ENCODE data around the gene ROCK2.
"Not testable (repeated sequence)": the region's sequence is repeated elsewhere in the genome, so short reads cannot be mapped to it uniquely, and the experiment has no call there.

ROCK2 gene

GRCh38 chr2:11261564-11261963 is 82.9 kb downstream of the ROCK2 start:
- not testable (repeated sequence) for DNase-seq

- no peak for DNase-seq
Observed at GRCh38 chr2:11260979-11261378, 83.5 kb downstream of the ROCK2 start.

- DNase-seq: no peak
Observed at GRCh38 chr2:11257964-11258363, 86.5 kb downstream of the ROCK2 start.

DNA sequence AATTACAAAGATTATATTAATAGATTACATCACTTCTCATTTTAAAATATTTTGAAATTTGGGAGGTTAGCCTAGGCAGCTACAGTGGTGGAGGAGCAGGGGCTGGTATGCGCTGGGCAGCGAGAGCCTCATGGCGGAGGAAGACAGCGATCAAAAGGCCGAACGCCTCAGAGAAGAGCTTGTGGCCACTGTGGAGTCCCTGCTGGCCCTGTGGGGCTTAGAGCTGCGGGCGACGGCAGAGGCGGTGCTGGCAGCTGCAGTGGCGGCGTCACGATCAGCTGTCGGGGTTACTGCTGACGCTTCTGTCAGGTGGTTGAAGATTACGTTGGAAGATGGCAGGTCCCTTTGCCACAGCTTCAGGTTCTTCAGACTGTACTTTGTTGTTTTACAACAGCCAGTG is 87.4 kb downstream of the ROCK2 start:
- no peak for DNase-seq

DNA sequence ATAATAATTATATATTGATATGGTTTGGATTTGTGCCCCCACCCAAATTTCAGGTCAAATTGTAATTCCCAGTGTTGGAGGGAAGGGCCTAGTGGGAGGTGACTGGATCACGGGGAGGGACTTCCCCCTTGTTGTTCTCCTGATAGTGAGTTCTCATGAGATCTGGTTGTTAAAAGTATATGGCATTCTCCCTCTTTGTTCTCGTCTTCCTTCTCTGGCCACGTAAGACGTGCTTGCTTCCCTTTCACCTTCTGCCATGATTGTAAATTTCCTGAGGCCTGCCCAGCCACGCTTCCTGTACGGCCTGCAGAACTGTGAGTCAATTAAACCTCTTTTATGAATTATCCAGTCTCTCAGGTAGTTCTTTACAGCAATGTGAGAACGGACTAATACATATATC is 88.3 kb downstream of the ROCK2 start:
- DNase-seq: no peak

DNA sequence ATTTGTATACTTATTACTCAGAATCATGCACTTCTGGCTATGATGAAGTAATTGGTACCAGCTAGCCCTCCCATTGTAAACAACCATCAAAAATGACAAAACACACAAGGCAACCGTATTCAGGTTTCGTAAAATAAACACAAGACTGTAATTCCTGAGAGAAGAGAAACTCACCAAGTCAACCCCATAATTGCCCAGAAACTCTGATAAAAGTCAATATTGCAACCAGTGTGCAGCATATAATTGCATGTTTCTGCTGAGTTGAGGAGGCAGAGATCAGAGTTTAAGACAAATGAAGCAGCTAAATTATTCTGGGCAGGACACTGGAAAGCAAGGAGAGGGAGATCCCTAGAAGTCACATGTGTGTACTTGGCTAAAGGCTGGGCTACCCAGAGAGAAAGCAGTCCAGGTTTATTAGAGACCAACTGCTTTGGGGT is 90.3 kb downstream of the ROCK2 start:
- no peak for DNase-seq

DNA sequence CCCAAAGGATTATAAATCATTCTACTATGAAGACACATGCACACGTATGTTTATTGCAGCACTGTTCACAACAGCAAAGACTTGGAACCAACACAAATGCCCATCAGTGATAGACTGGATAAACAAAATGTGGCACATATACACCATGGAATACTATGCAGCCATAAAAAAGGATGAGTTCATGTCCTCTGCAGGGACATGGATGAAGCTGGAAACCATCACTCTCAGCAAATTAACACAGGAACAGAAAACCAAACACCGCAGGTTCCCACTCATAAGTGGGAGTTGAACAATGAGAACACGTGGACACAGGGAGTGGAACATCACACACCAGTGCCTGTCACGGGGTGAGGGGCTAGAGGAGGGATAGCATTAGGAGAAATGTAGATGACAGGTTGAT is 92.0 kb downstream of the ROCK2 start:
- not testable (repeated sequence) for DNase-seq

GRCh38 chr2:11250400-11251196 is 93.8 kb downstream of the ROCK2 start:
- no peak for DNase-seq

GRCh38 chr2:11245322-11245721 is 99.1 kb downstream of the ROCK2 start:
- no peak for DNase-seq

- DNase-seq: no peak
Observed at GRCh38 chr2:11244091-11244826, 100.2 kb downstream of the ROCK2 start.

- no peak for DNase-seq
Observed at GRCh38 chr2:11243512-11243911, 100.9 kb downstream of the ROCK2 start.

- no peak for DNase-seq
Observed at GRCh38 chr2:11242542-11243174, 101.8 kb downstream of the ROCK2 start.

GRCh38 chr2:11241412-11242203 is 102.8 kb downstream of the ROCK2 start:
- no peak for DNase-seq

- no peak for DNase-seq
Observed at GRCh38 chr2:11239666-11240462, 104.6 kb downstream of the ROCK2 start.

DNA sequence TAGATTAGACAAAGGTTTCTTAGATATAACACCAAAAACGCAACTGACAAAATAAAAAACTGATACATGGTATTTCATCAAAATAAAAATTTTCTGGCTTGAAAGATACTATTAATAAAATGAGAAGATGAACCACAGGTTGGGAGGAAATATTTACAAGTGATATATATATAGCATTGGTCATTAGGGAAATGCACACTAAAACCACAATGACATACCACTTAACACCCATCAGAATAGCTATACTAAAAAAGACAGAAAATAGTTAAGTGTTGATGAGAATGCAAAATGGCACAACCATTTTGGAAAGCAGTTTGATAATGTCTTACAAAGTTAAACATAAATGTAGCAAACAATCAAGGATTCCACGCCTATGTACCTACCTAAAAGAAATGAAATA is 105.3 kb downstream of the ROCK2 start:
- no peak for DNase-seq

- no peak for DNase-seq
Observed at GRCh38 chr2:11237122-11237521, 107.3 kb downstream of the ROCK2 start.

DNA sequence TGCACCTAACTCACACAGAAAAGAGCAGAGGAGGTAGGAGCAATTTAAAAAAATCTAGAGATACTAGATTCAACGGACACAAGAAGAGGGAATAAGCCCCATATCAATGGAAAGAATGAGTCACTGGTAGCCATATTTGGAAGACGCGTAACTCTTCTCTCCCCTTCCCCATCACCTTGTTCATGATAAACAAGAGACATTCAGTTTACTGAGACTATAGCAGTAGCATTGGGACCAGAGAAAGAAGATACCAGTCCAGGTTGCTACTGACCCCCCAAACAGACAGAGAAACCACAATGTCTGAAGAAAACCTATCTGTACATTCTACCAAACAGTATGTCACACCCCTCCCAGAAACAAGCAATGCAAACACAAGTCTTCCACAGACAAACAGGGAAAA is 108.1 kb downstream of the ROCK2 start:
- DNase-seq: no peak

GRCh38 chr2:11235583-11235982 is 108.9 kb downstream of the ROCK2 start:
- DNase-seq: no peak

DNA sequence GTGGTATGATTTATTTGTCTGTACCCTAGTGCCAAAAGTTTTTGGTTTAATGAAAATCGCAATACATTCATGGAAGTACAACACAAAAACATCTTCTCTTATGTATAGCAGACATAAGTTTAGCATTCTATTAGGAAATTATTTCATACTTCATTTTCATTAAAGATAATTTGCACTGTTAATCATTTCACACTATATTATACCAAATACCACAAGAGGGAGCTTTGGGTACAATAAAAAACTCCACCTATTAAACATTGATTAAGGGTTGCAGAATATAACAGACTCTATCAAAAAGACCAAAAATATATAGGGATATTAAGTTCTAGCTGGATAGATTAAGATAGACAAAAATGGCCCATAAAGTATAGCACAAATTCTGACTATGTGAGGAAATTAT is 110.1 kb downstream of the ROCK2 start:
- no peak for DNase-seq

DNA sequence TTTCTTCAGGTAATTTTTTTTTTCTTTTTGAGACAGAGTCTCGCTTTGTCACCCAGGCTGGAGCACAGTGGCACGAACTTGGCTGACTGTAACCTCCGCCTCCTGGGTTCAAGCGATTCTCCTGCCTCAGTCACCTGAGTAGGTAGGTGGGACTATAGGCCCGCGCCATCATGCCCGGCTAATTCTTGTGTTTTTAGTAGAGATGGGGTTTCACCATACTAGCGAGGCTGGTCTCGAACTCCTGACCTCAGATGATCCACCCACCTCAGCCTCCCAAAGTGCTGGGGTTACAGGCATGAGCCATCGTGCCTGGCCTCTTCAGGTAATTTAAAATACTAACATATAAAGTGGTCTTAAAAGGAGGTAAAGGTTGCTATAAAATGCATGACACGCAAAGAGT is 113.2 kb downstream of the ROCK2 start:
- DNase-seq: not testable (repeated sequence)

DNA sequence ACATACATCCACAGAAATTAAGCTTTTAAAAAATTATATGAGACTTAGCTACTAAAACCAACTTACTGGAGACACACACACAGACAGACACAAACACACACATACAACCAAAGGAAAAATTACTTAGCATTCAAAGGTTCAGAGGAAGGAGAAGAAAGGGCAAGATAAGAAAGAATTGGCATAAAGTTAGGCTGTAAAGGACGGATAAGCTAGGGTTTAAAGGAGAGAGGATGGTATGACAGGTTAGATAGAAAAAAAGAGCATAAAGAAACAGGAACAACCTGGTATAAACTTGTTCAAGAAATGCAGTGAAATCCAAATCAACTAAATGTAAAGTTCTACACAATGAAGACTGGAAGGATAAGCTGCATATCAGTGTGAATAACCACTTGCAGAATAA is 115.7 kb downstream of the ROCK2 start:
- no peak for DNase-seq

GRCh38 chr2:11227595-11227994 is 116.8 kb downstream of the ROCK2 start:
- no peak for DNase-seq
